GM12873 (cell line): ENCODE data around the gene MYCBP2.

Experiments used
- TF ChIP-seq, protein P1 (sequence below): IDR thresholded peaks from 2 replicates; pipeline ENCODE4 v1.5.1; 2012; ENCODE audit warnings: low read depth, mild to moderate bottlenecking, moderate library complexity, low read length, control low read depth; ENCODE audit not compliant: insufficient read depth; ENCODE audit errors: missing control alignments

The MYCBP2 gene

DNA sequence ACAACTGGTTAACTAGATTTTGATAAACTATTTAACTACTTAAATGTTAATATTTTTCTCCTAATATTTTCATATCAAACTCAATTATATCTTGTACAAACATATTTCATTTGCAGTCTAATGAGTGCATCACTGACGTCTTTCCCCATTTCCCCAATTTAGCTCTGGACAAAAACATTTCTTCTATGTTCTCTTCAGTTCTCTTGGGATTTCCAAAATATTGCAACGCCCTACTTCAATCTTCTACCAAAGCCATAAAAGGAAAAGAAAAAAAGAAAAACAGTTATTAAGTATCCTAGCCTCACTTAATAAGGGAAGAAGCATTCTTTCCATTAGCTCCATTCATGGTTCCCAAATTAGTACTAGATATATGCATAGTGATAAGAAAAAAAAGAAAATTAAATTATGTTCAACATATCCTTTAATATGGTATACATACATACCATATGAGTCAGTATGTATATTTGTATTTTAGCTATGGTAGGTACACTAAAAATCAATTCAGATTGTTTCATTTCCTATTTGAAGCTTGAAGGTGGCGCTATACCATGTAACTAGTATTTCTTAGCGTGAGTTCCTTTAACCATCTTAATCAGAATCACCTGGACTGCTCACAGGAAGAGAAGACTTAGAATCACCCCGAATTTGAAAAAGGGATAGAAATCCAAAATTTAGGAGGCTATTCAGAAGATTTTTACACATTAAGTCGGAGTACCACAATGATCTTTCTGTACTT, 309.8 kb downstream of the MYCBP2 start:
- TF ChIP-seq, protein P1, sequence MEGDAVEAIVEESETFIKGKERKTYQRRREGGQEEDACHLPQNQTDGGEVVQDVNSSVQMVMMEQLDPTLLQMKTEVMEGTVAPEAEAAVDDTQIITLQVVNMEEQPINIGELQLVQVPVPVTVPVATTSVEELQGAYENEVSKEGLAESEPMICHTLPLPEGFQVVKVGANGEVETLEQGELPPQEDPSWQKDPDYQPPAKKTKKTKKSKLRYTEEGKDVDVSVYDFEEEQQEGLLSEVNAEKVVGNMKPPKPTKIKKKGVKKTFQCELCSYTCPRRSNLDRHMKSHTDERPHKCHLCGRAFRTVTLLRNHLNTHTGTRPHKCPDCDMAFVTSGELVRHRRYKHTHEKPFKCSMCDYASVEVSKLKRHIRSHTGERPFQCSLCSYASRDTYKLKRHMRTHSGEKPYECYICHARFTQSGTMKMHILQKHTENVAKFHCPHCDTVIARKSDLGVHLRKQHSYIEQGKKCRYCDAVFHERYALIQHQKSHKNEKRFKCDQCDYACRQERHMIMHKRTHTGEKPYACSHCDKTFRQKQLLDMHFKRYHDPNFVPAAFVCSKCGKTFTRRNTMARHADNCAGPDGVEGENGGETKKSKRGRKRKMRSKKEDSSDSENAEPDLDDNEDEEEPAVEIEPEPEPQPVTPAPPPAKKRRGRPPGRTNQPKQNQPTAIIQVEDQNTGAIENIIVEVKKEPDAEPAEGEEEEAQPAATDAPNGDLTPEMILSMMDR: no peak

DNA sequence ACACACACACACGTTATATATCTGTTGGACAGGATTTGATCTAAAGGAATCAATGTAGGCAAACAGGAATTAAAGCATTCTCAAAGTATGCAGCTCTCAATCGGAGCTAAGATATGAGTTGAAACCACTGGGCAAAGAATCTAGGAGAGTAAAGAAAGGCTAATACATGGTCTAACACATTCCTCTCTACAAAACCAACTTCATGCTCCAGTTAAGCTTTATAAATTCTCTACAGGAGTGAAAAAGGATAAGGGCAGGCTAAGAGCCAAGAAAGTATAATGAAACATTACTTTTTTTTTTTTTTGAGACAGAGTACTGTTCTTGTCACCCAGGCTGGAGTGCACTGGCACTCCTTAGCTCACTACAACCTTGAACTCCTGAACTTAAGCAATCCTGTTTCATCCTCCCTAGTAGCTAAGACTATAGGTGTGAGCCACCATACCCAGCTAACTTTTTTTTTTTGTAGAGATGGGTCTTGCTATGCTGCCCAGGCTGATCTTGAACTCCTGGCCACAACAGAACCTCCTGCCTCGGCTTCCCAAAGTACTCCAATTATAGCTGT, 310.6 kb downstream of the MYCBP2 start:
- TF ChIP-seq, protein P1: no peak

DNA sequence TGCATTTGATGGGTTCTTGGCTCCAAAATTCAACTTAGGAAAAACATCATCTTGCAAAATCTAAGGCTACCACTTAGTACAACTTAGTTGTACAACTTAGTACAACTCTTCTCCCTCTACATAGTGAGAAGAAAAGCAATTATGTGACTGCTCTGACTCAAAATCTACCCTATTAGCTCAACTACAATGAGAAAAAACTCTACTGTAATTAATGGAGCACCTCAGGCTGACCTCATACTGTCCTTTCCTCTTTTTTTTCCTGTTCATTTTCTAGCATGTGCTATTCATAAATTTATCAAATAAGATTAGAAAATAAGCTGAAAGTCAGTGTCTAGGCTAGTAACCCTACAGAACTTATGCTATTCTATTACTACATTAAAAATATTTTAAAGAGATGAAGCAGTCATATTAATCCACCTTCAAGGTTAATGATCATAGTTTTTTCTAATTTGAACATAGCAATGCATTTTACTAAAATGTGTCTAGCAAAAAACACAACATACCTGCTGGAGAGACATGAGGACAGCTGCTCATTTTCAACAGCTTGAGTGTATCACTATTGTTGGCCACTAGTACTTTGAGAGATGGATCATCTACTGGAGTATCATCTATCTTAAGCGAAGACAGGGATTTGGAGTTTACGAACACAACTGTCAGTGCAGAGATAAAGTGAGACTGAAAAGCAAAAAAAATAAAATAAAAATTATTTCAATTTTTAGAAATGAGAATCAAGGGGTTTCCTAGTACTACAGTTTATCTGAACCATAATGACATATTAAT, 311.8 kb downstream of the MYCBP2 start:
- TF ChIP-seq, protein P1: no peak

DNA sequence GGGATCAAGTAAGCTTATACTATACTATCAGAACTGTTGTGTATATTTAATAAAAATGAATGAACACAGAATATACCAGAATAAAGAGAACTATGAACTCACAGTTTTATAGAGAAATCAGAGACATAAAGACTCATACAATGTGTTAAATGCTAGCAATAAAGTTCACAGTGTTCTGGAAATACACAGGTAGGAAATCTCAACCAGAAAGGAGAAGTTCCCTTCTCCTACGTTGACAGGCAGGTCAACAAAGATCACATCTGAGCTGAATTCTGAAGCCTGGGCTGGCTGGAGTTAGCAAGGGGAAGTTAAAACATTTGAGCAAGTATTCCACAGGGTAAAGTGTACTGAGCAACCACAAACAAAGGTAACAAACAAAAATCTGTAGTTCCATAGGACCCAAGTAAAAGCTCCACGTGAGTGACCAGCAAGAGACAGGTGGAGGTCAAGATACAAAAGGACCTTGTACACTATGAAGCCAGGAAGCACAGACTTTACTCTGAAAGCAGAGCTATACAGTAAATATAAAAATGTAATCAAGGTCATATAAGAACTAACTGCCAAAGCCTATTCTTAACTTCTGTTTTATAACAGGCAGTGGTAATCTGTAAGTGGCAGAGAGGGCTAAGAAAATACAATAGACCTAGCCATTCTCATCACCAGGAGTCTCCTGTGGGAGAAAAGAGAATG, 312.9 kb downstream of the MYCBP2 start:
- TF ChIP-seq, protein P1: no peak

DNA sequence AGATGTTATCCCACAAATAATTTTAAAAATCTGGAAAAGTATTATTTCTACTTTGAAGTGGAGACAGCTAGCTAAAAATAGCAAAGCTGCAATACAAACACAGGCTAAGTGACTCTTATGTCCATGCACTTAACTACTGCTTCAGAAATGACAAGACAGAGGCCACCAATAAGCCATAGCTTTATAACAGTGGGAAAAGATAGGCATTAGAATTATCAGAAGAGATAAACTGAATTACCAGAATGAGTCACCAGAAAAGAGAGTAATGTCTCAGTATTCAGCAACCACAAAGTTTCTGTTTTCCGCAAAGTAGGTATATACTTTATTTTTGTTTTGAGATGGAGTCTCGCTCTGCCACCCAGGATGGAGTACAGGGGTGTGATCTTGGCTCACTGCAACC, 317.9 kb downstream of the MYCBP2 start:
- TF ChIP-seq, protein P1: no peak

DNA sequence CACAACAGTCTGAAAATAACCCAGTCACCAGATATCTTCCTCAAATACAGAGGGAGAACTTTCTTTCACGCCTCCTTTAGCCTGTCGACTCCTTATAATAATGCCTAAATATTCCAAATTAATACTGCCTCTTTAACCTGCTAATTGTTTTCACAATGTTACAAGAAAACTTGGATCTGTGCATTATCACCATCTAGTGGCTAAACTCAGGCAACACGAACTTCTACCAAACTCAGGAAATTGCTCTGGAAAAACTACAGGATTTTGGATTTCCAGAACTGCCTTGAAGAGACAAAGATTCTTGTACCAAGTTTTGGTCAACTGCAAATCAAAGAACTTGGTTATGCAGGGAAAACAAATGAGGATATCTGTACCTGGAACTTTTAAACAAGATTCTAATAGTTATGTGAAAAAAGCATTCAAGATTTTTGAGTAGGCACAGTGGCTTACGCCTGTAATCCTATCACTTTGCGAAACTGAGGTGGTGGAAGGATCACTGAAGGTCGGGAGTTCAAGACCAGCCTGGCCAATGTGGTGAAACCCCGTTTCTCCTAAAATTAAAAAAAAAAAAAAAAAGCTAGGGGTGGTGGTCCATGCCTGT, 324.2 kb downstream of the MYCBP2 start:
- TF ChIP-seq, protein P1: peak; percentile 53
